ENCODE data around the gene NAA11.

NAA11 gene

GRCh38 chr4:79334783-79335182 is 8.9 kb upstream of the NAA11 start:
- TF ChIP-seq CTCF (conservative IDR thresholded peaks at IDR 0.05; ENCODE audit: low read depth, low read length), result no peak

GRCh38 chr4:79334341-79334740 is 8.5 kb upstream of the NAA11 start:
- no peak for TF ChIP-seq CTCF (conservative IDR thresholded peaks at IDR 0.05; ENCODE audit: low read depth, low read length)
- DNase-seq (ENCODE audit: low read depth), result no peak
- no peak overlapping the region for H3K4me3 ChIP-seq (ENCODE audit: low read length)

More at GRCh38 chr4:79334783-79335182, 8.9 kb upstream of the NAA11 start:
- H3K4me3 ChIP-seq (ENCODE audit: low read length), result no peak overlapping the region
- no peak for DNase-seq (ENCODE audit: low read depth)

- DNase-seq (ENCODE audit: low read depth), result no peak
- H3K4me3 ChIP-seq (ENCODE audit: low read length), result no peak overlapping the region
- no peak for TF ChIP-seq CTCF (conservative IDR thresholded peaks at IDR 0.05; ENCODE audit: low read depth, low read length)
These were observed 5.4 kb upstream of the NAA11 start for GRCh38 chr4:79331126-79331876.

- no peak for TF ChIP-seq CTCF (conservative IDR thresholded peaks at IDR 0.05; ENCODE audit: low read depth, low read length)
- H3K4me3 ChIP-seq (ENCODE audit: low read length), result no peak overlapping the region
- no peak for DNase-seq (ENCODE audit: low read depth)
These were observed 4.9 kb upstream of the NAA11 start for GRCh38 chr4:79330720-79331119.

- H3K4me3 ChIP-seq (ENCODE audit: low read length), result no peak overlapping the region
- no peak for TF ChIP-seq CTCF (conservative IDR thresholded peaks at IDR 0.05; ENCODE audit: low read depth, low read length)
- DNase-seq (ENCODE audit: low read depth), result no peak
These were observed 425 bp downstream of the NAA11 start for GRCh38 chr4:79325436-79325835.

GRCh38 chr4:79319975-79320374 is 5.9 kb downstream of the NAA11 start:
- DNase-seq (ENCODE audit: low read depth), result no peak
- no peak for TF ChIP-seq CTCF (conservative IDR thresholded peaks at IDR 0.05; ENCODE audit: low read depth, low read length)
- H3K4me3 ChIP-seq (ENCODE audit: low read length), result no peak overlapping the region

GRCh38 chr4:79317711-79318110 is 8.2 kb downstream of the NAA11 start:
- no peak overlapping the region for H3K4me3 ChIP-seq (ENCODE audit: low read length)
- no peak for DNase-seq (ENCODE audit: low read depth)
- TF ChIP-seq CTCF (conservative IDR thresholded peaks at IDR 0.05; ENCODE audit: low read depth, low read length), result no peak

Data from retinal pigment epithelial cell (primary cell).